Measurements from ENCODE around the gene CIITA. TPM values are rescaled to one million over a fixed set of nuclear protein-coding genes. Genes with fewer than 3 reads are reported as not detected.
"Not testable (repeated sequence)": the region's sequence is repeated elsewhere in the genome, so short reads cannot be mapped to it uniquely, and the experiment has no call there.

The CIITA gene
- polyA plus RNA-seq, 1 donor: 11.9 TPM

DNA sequence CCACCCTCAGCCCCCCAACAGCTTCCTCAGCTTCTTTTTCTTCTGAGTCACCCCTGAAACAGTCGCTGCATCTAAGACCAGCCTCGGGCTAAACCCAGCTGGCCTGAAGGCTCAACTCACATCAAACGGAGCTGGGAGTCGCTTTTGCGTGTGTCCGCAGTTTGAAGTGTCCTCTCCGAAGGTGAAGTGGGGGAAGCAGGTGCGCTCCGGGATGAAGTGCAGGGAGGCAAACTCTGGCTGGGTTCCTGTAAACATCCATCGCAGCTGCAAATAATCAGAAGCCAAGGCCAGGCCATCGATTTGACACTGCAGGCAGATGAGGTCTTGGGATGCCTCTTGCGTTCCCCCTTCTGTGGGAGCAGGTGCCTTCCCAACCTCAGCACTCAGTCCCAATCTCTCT, 52.1 kb downstream of the CIITA start:
- peaks cover 70% of the 10 kb centered on the region for H3K36me3 ChIP-seq (ENCODE audit: control insufficient read depth, insufficient read depth, low read length)
- not testable (repeated sequence) for DNase-seq
- no CpG with 5 or more reads among the region's 12 CpGs for WGBS (ENCODE audit: insufficient coverage, low lambda C conversion rate)

GRCh38 chr16:10929853-10930754, 53.1 kb downstream of the CIITA start:
- H3K36me3 ChIP-seq (ENCODE audit: control insufficient read depth, insufficient read depth, low read length): peaks cover 71% of the 10 kb centered on the region
- H3K27me3 ChIP-seq (ENCODE audit: control insufficient read depth, insufficient read depth, low read length): no peaks in the 10 kb centered on the region
- H3K9me3 ChIP-seq (ENCODE audit: control insufficient read depth, low read depth, low read length): no peaks in the 10 kb centered on the region
- no peak overlapping the region for H3K4me3 ChIP-seq (ENCODE audit: low read length)
- no peak for DNase-seq
- 89% methylated on average over 3 of the region's 15 CpGs for WGBS (ENCODE audit: insufficient coverage, low lambda C conversion rate)
- H3K4me1 ChIP-seq (ENCODE audit: control insufficient read depth, insufficient read depth, low read length): no peaks in the 10 kb centered on the region
- no peak overlapping the region for H3K27ac ChIP-seq (ENCODE audit: low read length)

More for the DNA sequence above, 52.1 kb downstream of the CIITA start:
- H3K4me3 ChIP-seq (ENCODE audit: low read length); H3K27ac ChIP-seq (ENCODE audit: low read length); H3K9me3 ChIP-seq (ENCODE audit: control insufficient read depth, low read depth, low read length); H3K4me1 ChIP-seq (ENCODE audit: control insufficient read depth, insufficient read depth, low read length); H3K27me3 ChIP-seq (ENCODE audit: control insufficient read depth, insufficient read depth, low read length): not testable (repeated sequence)

DNA sequence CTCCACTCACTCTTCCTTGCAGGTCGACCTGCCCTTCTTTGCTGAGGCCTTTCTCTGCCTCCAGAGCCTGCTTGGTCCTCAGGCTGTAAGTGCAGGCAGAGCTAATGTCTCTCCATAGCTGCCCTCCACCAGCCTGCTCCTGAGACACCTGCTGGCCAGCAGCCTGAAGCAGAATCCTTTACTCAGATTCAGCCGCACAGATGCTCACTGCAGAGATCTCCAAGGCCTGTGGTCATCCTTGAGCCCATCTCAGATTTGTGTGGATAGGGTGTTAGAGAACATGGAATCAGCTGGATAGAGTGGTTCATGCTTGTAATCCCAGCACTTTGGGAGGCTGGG, 53.7 kb downstream of the CIITA start:
- Histone ChIP-seq H3K27ac (ENCODE audit: low read length) (no peak overlapping the region), H3K36me3 (ENCODE audit: control insufficient read depth, insufficient read depth, low read length) (peaks cover 66% of the 10 kb centered on the region), H3K9me3 (ENCODE audit: control insufficient read depth, low read depth, low read length) (no peaks in the 10 kb centered on the region), H3K27me3 (ENCODE audit: control insufficient read depth, insufficient read depth, low read length) (no peaks in the 10 kb centered on the region), H3K4me3 (ENCODE audit: low read length) (no peak overlapping the region), H3K4me1 (ENCODE audit: control insufficient read depth, insufficient read depth, low read length) (no peaks in the 10 kb centered on the region)
- no CpG with 5 or more reads among the region's 2 CpGs for WGBS (ENCODE audit: insufficient coverage, low lambda C conversion rate)
- DNase-seq: no peak

DNA sequence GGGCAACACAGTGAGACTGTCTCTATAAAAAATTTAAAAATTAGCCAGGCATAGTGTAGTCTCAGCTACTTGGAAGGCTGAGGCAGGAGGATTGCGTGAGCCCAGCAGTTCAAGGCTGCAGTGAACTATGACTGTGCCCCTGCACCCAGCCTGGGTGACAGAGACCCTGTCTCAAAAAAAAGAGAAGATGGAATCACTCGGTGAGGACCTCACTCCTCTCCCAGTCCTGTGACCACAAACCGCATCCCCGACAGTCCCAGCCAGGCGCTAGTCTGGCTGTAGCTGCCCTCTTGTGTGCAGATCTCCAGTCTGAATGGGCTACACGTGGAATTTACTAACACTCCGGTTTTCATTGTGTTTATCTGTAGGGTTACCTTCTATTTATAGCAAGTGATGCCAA, 54.1 kb downstream of the CIITA start:
- no peak for DNase-seq
- H3K36me3 ChIP-seq (ENCODE audit: control insufficient read depth, insufficient read depth, low read length): peaks cover 62% of the 10 kb centered on the region
- H3K4me1 ChIP-seq (ENCODE audit: control insufficient read depth, insufficient read depth, low read length): no peaks in the 10 kb centered on the region

DNA sequence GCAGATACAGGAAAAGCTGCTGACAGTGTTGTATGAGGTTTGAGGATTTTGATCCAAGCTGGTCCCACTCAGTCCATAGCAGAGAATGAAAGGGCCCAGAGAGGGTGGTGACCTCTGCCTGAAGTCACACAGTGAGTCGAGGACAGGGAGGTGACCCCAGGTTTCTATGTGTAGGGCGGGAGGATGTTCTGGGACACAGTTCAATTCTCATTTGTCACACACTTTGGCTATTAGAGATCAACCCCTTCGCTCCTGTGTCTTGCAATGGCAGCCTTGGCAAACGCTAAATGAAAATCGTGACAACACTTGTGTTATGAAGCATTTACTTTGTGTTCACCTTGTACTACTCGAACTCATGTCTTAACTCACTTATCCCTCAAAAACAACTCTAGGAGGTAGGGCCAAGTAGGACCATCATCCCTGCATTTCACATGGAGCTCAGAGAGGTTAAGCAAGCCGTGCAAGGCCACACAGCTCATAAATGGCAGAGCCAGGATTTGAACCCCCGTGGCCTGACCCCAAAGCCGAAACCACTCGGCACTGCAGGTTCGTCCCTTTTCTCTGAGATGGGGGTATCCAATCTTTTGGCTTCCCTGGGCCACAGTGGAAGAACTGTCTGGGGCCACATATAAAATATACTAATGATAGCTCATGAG, 55.1 kb downstream of the CIITA start:
- H3K4me1 ChIP-seq (ENCODE audit: control insufficient read depth, insufficient read depth, low read length): no peaks in the 10 kb centered on the region
- H3K4me3 ChIP-seq (ENCODE audit: low read length): no peak overlapping the region
- H3K36me3 ChIP-seq (ENCODE audit: control insufficient read depth, insufficient read depth, low read length): peaks cover 58% of the 10 kb centered on the region
- DNase-seq: no peak
- no CpG with 5 or more reads among the region's 11 CpGs for WGBS (ENCODE audit: insufficient coverage, low lambda C conversion rate)
- no peaks in the 10 kb centered on the region for H3K27me3 ChIP-seq (ENCODE audit: control insufficient read depth, insufficient read depth, low read length)
- H3K27ac ChIP-seq (ENCODE audit: low read length): no peak overlapping the region
- H3K9me3 ChIP-seq (ENCODE audit: control insufficient read depth, low read depth, low read length): no peaks in the 10 kb centered on the region

More for the DNA sequence above, 54.1 kb downstream of the CIITA start:
- 47% methylated on average over 2 of the region's 7 CpGs for WGBS (ENCODE audit: insufficient coverage, low lambda C conversion rate)
- Histone ChIP-seq H3K4me3 (ENCODE audit: low read length) (no peak overlapping the region), H3K27me3 (ENCODE audit: control insufficient read depth, insufficient read depth, low read length) (no peaks in the 10 kb centered on the region), H3K27ac (ENCODE audit: low read length) (no peak overlapping the region), H3K9me3 (ENCODE audit: control insufficient read depth, low read depth, low read length) (no peaks in the 10 kb centered on the region)

DNA sequence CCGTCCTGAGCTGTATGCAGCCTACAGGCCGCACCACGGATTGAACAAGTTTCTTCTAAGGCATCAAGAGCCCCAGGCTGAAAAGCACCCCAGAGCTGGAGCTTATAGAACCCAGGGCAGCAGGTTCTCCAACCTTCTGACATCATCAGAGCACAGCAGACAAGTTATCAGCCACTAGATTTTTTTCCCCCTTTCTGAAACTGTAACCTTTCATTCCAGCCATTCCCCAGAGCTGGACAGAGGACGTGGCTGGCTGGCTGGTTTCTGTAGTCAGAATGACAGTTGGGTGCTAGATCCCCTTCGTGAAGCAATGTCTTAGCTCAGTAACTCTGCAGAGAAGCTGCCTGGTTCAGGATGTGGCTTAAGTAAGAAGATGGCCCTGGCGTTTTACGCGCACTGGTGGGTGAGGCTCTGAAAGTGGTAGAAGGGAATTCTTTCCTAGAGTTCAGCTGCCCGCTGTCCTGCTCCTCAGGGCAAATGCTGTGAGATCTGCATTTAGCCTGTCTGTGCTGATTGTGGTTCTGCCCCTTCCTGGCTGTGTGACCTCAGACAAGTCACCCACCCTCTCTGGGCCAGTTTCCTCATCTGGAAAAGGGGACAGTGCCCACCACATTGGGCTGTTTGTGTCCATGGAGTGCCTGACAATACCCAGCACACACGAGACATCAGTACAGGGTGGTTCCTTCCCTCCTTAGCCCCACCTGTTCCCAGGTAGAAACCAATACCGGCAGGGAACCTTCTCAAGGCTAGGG, 56.1 kb downstream of the CIITA start:
- no peak overlapping the region for H3K4me3 ChIP-seq (ENCODE audit: low read length)
- no peak overlapping the region for H3K27ac ChIP-seq (ENCODE audit: low read length)
- WGBS (ENCODE audit: insufficient coverage, low lambda C conversion rate): no CpG with 5 or more reads among the region's 11 CpGs
- peaks cover 9% of the 10 kb centered on the region for H3K4me1 ChIP-seq (ENCODE audit: control insufficient read depth, insufficient read depth, low read length)
- DNase-seq: no peak
- H3K9me3 ChIP-seq (ENCODE audit: control insufficient read depth, low read depth, low read length): no peaks in the 10 kb centered on the region
- no peaks in the 10 kb centered on the region for H3K27me3 ChIP-seq (ENCODE audit: control insufficient read depth, insufficient read depth, low read length)
- peaks cover 54% of the 10 kb centered on the region for H3K36me3 ChIP-seq (ENCODE audit: control insufficient read depth, insufficient read depth, low read length)

DNA sequence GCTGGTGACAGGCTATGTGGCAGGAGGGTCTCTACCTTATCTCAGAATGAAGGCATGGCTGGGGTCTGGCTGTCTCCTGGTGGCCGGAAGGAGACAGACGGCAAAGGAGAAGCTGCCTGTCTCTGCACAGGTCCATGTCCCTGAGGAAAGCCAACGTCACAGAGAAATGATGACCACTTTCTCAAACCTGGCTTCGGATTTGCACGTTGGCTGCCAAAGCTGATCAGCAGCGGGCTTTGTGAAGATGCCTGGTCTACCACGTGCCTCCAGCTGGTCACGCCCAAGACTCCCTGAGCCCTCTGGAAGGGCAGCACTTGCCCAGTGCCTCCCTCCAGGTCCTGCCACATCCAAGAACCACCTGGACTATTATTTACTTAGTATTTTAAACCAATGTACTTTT, 56.9 kb downstream of the CIITA start:
- Histone ChIP-seq H3K9me3 (ENCODE audit: control insufficient read depth, low read depth, low read length) (no peaks in the 10 kb centered on the region), H3K27ac (ENCODE audit: low read length) (no peak overlapping the region), H3K4me3 (ENCODE audit: low read length) (no peak overlapping the region), H3K36me3 (ENCODE audit: control insufficient read depth, insufficient read depth, low read length) (peaks cover 53% of the 10 kb centered on the region), H3K27me3 (ENCODE audit: control insufficient read depth, insufficient read depth, low read length) (no peaks in the 10 kb centered on the region), H3K4me1 (ENCODE audit: control insufficient read depth, insufficient read depth, low read length) (peaks cover 16% of the 10 kb centered on the region)
- WGBS (ENCODE audit: insufficient coverage, low lambda C conversion rate): no CpG with 5 or more reads among the region's 8 CpGs
- DNase-seq: no peak

- Histone ChIP-seq H3K36me3 (ENCODE audit: control insufficient read depth, insufficient read depth, low read length) (peaks cover 51% of the 10 kb centered on the region), H3K9me3 (ENCODE audit: control insufficient read depth, low read depth, low read length) (no peaks in the 10 kb centered on the region), H3K4me3 (ENCODE audit: low read length) (no peak overlapping the region), H3K27me3 (ENCODE audit: control insufficient read depth, insufficient read depth, low read length) (no peaks in the 10 kb centered on the region), H3K4me1 (ENCODE audit: control insufficient read depth, insufficient read depth, low read length) (peaks cover 23% of the 10 kb centered on the region), H3K27ac (ENCODE audit: low read length) (no peak overlapping the region)
- no peak for DNase-seq
- WGBS (ENCODE audit: insufficient coverage, low lambda C conversion rate): no CpG with 5 or more reads among the region's 13 CpGs
Measured at GRCh38 chr16:10934325-10935107, 57.5 kb downstream of the CIITA start.

DNA sequence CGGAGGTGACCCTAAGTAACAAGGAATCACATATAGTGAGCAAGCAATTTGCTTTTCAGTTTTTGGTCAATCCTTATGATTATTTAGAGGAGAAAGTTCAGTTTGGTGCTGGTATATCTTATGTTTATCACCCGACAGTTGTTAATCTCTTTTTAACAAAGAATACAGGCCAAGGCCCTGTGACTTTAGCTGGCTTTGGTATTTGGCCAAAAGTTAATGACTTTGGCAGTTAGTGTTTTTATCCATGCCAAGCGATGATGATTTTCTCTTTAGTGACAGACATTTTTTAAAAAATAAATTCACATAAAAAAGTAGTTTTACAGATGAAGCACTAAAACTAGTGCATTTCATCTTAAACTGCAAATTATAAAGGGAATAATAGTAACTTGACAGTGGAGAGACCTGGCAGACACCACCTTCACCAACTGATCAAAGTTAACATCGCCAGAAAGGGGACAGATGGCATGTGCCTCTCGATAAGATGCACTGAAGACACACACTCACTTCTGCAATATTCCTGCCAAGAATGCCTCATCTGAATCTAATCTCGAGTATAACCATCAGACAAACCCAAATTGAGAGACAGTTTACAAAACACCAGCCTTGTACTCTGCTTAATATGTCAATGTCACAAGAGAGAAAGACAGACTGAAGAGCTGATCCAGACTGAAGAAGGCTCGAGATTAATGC, 58.4 kb downstream of the CIITA start:
- Histone ChIP-seq H3K4me3 (ENCODE audit: low read length) (no peak overlapping the region), H3K9me3 (ENCODE audit: control insufficient read depth, low read depth, low read length) (no peaks in the 10 kb centered on the region), H3K27me3 (ENCODE audit: control insufficient read depth, insufficient read depth, low read length) (no peaks in the 10 kb centered on the region), H3K4me1 (ENCODE audit: control insufficient read depth, insufficient read depth, low read length) (peaks cover 31% of the 10 kb centered on the region), H3K36me3 (ENCODE audit: control insufficient read depth, insufficient read depth, low read length) (peaks cover 43% of the 10 kb centered on the region), H3K27ac (ENCODE audit: low read length) (no peak overlapping the region)
- 84% methylated on average over 3 of the region's 7 CpGs for WGBS (ENCODE audit: insufficient coverage, low lambda C conversion rate)
- DNase-seq: no peak
